Hepatocyte (in vitro differentiated cells): ENCODE data around the gene ORM2. TPM values are rescaled to one million over a fixed set of nuclear protein-coding genes. Genes with fewer than 3 reads are reported as not detected.

Experiments used
- DNase-seq: peaks from one replicate; pipeline ENCODE4 v3.0.0-alpha.2; 2016; ENCODE audit warnings: low spot score
- H2AFZ ChIP-seq: fragments of 200-600 bp; sonication (generic); 2 replicates; pipeline ENCODE4 v1.6.0; 2016; ENCODE audit warnings: antibody characterized with exemption, mild to moderate bottlenecking
- H3K27ac ChIP-seq: fragments of 200-600 bp; sonication (generic); 2 replicates; pipeline ENCODE4 v1.5.1; 2016; ENCODE audit warnings: mild to moderate bottlenecking
- H3K27me3 ChIP-seq: fragments of 200-600 bp; sonication (generic); 2 replicates; pipeline ENCODE4 v1.6.1; 2016
- H3K36me3 ChIP-seq: fragments of 200-600 bp; sonication (generic); replicated peaks from 2 replicates; pipeline ENCODE4 v1.5.1; 2016; ENCODE audit warnings: low read depth; ENCODE audit not compliant: insufficient read depth
- H3K4me1 ChIP-seq: fragments of 200-600 bp; sonication (generic); 2 replicates; pipeline ENCODE4 v1.5.1; 2016; ENCODE audit warnings: mild to moderate bottlenecking, moderate library complexity; ENCODE audit not compliant: insufficient read depth
- H3K4me2 ChIP-seq: fragments of 200-600 bp; sonication (generic); 2 replicates; pipeline ENCODE4 v1.6.0; 2016
- H3K4me3 ChIP-seq: fragments of 200-600 bp; sonication (generic); 2 replicates; pipeline ENCODE4 v1.5.1; 2016; ENCODE audit warnings: mild to moderate bottlenecking
- H3K79me2 ChIP-seq: fragments of 200-600 bp; sonication (generic); 2 replicates; pipeline ENCODE4 v1.6.0; 2017; ENCODE audit warnings: mild to moderate bottlenecking
- H3K9me2 ChIP-seq: fragments of 200-600 bp; sonication (generic); replicated peaks from 2 replicates; pipeline ENCODE4 v1.6.0; 2017; ENCODE audit warnings: mild to moderate bottlenecking; ENCODE audit not compliant: insufficient read depth
- H3K9me3 ChIP-seq: fragments of 200-600 bp; sonication (generic); 2 replicates; pipeline ENCODE4 v1.5.1; 2016; ENCODE audit warnings: low read depth, mild to moderate bottlenecking
- H4K20me1 ChIP-seq: fragments of 200-600 bp; sonication (generic); 2 replicates; pipeline ENCODE4 v1.6.0; 2016; ENCODE audit warnings: mild to moderate bottlenecking; ENCODE audit not compliant: insufficient read depth, poor library complexity, severe bottlenecking
- EZH2 ChIP-seq: fragments of 200-600 bp; sonication (generic); IDR thresholded peaks from 2 replicates; pipeline ENCODE4 v1.6.1; 2016; ENCODE audit warnings: antibody characterized with exemption, mild to moderate bottlenecking, borderline replicate concordance
- EZH2phosphoT487 ChIP-seq: fragments of 200-600 bp; sonication (generic); IDR thresholded peaks from one replicate; pipeline ENCODE4 v1.6.1; 2018; ENCODE audit warnings: antibody characterized with exemption, mild to moderate bottlenecking, low read depth, moderate library complexity; ENCODE audit not compliant: unreplicated experiment, severe bottlenecking
- WGBS: methylation state at CpG from one replicate; pipeline ENCODE4 v1.1.6; 2016; ENCODE audit warnings: low lambda C conversion rate; ENCODE audit errors: missing lambda C conversion rate; 5-methylcytosine and 5-hydroxymethylcytosine counted together
- polyA plus RNA-seq: library from polyadenylated mRNA; unstranded; fragments of >200 nt; fragmentation: Nextera tagmentation; extraction: Ambion mirVana; gene quantifications from 2 replicates; pipeline ENCODE4 v1.2.1, GENCODE V29; 2016
- total RNA-seq: library from RNA; depleted of rRNA; stranded (reverse); fragments of >200 nt; gene quantifications from 2 replicates; pipeline ENCODE4 v1.2.3, GENCODE V29; 2014
- TF ChIP-seq, protein P1 (sequence below): fragments of 200-600 bp; sonication (generic); IDR thresholded peaks from 2 replicates; pipeline ENCODE4 v1.5.1; 2016; ENCODE audit warnings: antibody characterized with exemption, mild to moderate bottlenecking; ENCODE audit not compliant: poor library complexity

The ORM2 gene
- total and polyA plus RNA-seq, 2 experiments from 2014 or later = 52.0 to 136 TPM

DNA sequence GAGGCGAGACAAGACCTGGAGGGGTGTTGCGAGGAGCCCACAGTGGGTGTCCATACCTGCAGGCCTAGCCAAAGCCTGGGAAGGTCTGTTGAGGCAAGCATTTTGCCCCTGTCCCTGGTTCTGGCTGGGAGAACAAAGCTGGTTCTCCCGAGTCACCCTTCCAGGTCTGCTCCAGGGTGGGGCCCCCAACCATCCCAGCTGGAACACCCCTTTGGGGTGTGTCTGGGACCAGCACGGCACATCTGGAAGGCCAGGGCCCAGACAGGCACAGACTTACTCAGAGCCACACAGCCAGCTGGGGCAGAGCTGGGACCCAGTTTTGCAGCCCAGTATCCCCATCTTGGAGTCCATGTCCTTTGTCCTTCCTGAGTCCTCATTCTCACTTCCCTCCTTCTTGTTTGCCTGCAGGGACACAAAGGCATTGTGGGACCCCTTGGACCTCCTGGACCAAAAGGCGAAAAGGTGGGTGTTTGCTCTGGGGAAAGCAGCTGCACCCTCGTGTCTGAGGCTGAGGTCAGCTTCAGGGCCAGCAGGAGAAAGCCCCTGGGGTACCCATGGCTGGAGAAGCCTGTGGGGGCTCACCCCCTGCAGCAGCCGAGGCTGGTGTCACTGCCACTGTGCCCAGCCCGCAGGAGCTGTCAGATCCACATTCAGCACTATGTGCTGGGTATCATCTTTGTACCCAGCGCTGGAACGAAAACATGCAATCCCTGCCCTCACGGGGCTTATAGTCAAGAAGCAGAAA, 45.2 kb upstream of the ORM2 start:
- H3K27me3 ChIP-seq = no peaks in the 10 kb centered on the region
- H3K9me2 ChIP-seq = no peaks in the 10 kb centered on the region
- H3K79me2 ChIP-seq = no peaks in the 10 kb centered on the region
- no peak overlapping the region for H3K4me3 ChIP-seq
- WGBS = 94% methylated on average over 11 of the region's 11 CpGs
- H3K4me1 ChIP-seq = peaks cover 25% of the 10 kb centered on the region
- no peak overlapping the region for H3K27ac ChIP-seq
- TF ChIP-seq EZH2phosphoT487 (no peak), EZH2 (no peak)
- TF ChIP-seq, protein P1, sequence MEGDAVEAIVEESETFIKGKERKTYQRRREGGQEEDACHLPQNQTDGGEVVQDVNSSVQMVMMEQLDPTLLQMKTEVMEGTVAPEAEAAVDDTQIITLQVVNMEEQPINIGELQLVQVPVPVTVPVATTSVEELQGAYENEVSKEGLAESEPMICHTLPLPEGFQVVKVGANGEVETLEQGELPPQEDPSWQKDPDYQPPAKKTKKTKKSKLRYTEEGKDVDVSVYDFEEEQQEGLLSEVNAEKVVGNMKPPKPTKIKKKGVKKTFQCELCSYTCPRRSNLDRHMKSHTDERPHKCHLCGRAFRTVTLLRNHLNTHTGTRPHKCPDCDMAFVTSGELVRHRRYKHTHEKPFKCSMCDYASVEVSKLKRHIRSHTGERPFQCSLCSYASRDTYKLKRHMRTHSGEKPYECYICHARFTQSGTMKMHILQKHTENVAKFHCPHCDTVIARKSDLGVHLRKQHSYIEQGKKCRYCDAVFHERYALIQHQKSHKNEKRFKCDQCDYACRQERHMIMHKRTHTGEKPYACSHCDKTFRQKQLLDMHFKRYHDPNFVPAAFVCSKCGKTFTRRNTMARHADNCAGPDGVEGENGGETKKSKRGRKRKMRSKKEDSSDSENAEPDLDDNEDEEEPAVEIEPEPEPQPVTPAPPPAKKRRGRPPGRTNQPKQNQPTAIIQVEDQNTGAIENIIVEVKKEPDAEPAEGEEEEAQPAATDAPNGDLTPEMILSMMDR = no peak
- no peaks in the 10 kb centered on the region for H3K36me3 ChIP-seq
- DNase-seq = no peak
- no peak overlapping the region for H3K4me2 ChIP-seq
- H2AFZ ChIP-seq = no peak overlapping the region
- no peaks in the 10 kb centered on the region for H3K9me3 ChIP-seq
- H4K20me1 ChIP-seq = no peaks in the 10 kb centered on the region

DNA sequence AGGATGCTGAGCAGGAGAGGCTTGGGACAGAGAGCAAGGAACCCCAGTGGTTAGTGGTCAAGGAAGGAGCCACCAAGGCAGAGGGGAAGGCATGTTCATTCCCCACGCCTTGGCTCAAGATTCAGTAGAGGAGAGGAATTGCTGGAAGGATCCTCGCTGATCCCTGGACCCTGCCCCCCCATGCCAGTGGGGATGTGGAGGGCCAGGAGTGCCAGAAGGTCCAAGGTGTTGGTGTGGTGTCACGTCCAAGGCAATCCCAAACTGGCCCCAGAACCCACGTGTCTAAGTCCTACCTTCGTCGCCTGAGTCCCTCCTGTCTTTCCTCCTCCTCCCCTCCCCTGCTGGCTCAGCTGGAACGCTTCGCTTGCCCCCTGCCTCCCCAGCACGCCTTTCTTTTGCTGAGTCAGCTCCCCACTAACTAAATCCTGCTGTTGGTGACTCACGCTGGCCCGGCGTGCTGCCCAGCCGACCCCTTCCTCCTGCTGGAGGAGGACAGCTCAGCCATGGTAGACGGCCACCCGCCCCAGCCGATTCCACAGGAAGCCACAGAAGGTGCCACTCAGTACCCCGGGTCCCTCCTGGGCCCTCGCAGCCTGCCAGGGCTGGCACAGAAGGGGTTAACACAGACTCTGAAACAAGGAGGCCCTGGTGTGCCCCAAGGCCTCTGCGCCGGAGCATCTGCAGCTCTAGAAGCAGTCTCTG, 44.4 kb upstream of the ORM2 start:
- Histone ChIP-seq H3K27ac (peak overlapping the region; percentile 63), H3K4me2 (no peak overlapping the region)
- 59% methylated on average over 20 of the region's 20 CpGs for WGBS

DNA sequence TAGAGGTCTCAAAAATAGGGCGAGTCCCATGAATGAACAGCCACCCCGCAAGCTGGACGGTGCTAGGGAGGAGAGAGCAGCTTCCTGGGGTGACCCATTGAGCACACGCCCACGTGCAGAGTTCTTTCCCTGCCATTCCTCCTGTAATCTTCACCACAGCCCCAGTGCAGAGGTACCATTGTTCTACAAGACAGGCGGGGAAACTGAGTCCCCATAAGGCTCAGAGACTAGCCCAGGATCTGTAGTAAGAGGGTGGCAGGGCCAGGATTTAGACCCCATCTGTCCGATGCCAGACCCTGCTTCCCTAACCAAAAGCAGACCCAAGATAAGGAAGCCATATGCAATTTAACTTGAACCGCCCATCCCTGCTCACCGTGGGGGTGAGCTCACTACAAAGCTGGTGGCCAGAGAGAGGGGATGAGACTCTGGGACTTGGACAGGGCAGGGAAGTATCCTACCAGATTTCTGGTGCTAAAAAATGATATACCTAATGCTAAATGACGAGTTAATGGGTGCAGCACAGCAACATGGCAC, 43.5 kb upstream of the ORM2 start:
- Histone ChIP-seq H4K20me1 (no peaks in the 10 kb centered on the region), H3K36me3 (no peaks in the 10 kb centered on the region), H3K4me3 (no peak overlapping the region), H3K27ac (no peak overlapping the region), H3K4me2 (no peak overlapping the region), H3K79me2 (no peaks in the 10 kb centered on the region), H3K9me3 (no peaks in the 10 kb centered on the region), H3K27me3 (no peaks in the 10 kb centered on the region), H3K4me1 (peaks cover 22% of the 10 kb centered on the region), H3K9me2 (no peaks in the 10 kb centered on the region), H2AFZ (no peak overlapping the region)
- TF ChIP-seq EZH2phosphoT487 = no peak
- TF ChIP-seq, protein P1 = no peak
- TF ChIP-seq EZH2 = no peak
- DNase-seq = no peak
- 92% methylated on average over 10 of the region's 10 CpGs for WGBS

More for the DNA sequence above, 44.4 kb upstream of the ORM2 start:
- TF ChIP-seq EZH2phosphoT487 (no peak), EZH2 (no peak)
- TF ChIP-seq, protein P1 = no peak
- Histone ChIP-seq H2AFZ (no peak overlapping the region), H3K4me3 (no peak overlapping the region), H3K27me3 (no peaks in the 10 kb centered on the region), H3K36me3 (no peaks in the 10 kb centered on the region), H3K9me3 (no peaks in the 10 kb centered on the region), H3K4me1 (peaks cover 25% of the 10 kb centered on the region), H4K20me1 (no peaks in the 10 kb centered on the region), H3K9me2 (no peaks in the 10 kb centered on the region), H3K79me2 (no peaks in the 10 kb centered on the region)
- DNase-seq = peak; percentile 87
